H1 (cell line): ENCODE results near the gene SYNPO. TPM values are rescaled to one million over a fixed set of nuclear protein-coding genes. Genes with fewer than 3 reads are reported as not detected.

Experiments used
- CREB1 ChIP-seq: IDR thresholded peaks from 2 replicates; pipeline ENCODE4 v1.6.1; 2012; ENCODE audit warnings: inconsistent platforms
- PHF8 ChIP-seq: fragments of 200-600 bp; sonication (generic); conservative IDR thresholded peaks from 2 replicates; pipeline ENCODE4 v1.7.1; 2012; ENCODE audit warnings: low read depth, mild to moderate bottlenecking, inconsistent platforms, low read length, moderate library complexity
- SAP30 ChIP-seq: fragments of 300-600 bp; sonication (generic); IDR thresholded peaks from 2 replicates; pipeline ENCODE4 v1.7.1; 2012; ENCODE audit warnings: low read length, moderate library complexity, mild to moderate bottlenecking, inconsistent platforms; ENCODE audit not compliant: insufficient read depth, insufficient replicate concordance
- YY1 ChIP-seq: IDR thresholded peaks from 2 replicates; pipeline ENCODE4 v1.6.1; 2011; ENCODE audit warnings: low read depth, mild to moderate bottlenecking, low read length
- polyA plus RNA-seq, 7 experiments: library from polyadenylated mRNA; depleted of rRNA in 3 of 7; stranded (reverse) in 5 of 7; unstranded in 2 of 7; fragments of >200 nt in 5 of 7; fragments of 200-250 nt in 2 of 7; gene quantifications; 1 replicate in 5 of 7; 2 replicates in 1 of 7; 4 replicates in 1 of 7; pipeline versions ENCODE4 v1.2.1 to v1.2.3, GENCODE V29; 2011 to 2013; ENCODE audit warnings: missing spikeins in 2 of 7, mixed read lengths in 2 of 7
- total RNA-seq: library from RNA; stranded (reverse); fragmentation: NEBNext Ultra II Directional; extraction: Animal tissue kit (Norgen Biotek cat#: 25700); gene quantifications from 2 replicates; pipeline ENCODE4 v1.2.1, GENCODE V29; 2021
- TF ChIP-seq, protein P1 (sequence below), 3 experiments: IDR thresholded peaks; 1 replicate in 2 of 3; 2 replicates in 1 of 3; pipeline versions ENCODE4 v1.5.1 to v1.6.1; 2011; ENCODE audit warnings: low read length in 3 of 3, mild to moderate bottlenecking in 3 of 3, inconsistent platforms in 2 of 3, low read depth in 1 of 3, moderate library complexity in 1 of 3; ENCODE audit not compliant: insufficient read depth in 1 of 3; ENCODE audit errors: control extremely low read depth in 1 of 3
- TF ChIP-seq, protein P2 (sequence below): IDR thresholded peaks from 2 replicates; pipeline ENCODE4 v1.6.1; 2011; ENCODE audit warnings: low read depth, mild to moderate bottlenecking, low read length; ENCODE audit not compliant: insufficient read depth

SYNPO gene
- total and polyA plus RNA-seq, 2 of the 8 experiments (the other 6 are each of a cell fraction or from before 2014, with no cell fraction given) = 2.3 TPM

DNA sequence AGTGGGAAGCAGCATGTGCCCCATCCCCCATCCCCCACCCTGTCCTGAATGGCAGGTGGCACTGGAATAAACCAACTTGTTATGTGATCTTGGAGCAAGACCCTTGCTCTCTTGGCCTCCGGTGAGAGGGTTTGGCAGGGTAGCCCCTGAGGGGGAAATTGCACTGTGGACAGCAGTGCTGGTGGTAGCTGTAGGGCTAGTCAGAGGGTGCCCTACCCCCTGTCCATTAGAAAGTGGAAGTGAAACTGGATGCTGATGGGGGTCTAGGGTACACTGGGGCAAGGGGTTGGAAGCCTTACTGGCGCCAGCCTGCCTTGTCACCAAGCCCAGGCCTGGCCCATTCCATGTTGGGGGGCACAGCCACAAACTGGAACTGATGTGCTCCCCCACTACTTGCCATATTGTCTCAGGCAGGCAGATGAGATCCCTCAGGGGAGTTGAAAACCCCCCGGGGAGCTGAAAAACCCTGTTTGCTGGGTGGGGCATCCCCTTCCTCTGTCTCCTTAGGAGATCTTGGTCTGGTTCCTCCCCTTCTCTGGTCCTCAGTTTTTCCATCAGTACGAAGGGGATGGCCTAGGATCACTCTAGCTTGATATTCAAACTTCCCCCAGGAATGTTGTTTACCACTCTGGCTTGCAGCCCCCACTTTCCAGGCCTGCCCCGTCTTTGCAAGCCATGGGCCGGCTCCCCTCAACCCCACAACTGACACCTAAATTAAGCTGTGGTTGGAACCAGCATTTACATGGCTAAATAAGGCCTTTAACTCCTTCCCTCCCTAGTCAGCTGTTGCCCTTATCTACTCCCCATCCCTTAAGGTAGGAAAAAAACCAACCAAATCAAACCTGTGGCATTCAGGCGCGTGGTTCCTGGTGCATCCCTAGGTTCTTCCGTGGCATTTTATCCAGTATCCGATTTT lies 14.4 kb upstream of the SYNPO start (continued):
- TF ChIP-seq, protein P1, sequence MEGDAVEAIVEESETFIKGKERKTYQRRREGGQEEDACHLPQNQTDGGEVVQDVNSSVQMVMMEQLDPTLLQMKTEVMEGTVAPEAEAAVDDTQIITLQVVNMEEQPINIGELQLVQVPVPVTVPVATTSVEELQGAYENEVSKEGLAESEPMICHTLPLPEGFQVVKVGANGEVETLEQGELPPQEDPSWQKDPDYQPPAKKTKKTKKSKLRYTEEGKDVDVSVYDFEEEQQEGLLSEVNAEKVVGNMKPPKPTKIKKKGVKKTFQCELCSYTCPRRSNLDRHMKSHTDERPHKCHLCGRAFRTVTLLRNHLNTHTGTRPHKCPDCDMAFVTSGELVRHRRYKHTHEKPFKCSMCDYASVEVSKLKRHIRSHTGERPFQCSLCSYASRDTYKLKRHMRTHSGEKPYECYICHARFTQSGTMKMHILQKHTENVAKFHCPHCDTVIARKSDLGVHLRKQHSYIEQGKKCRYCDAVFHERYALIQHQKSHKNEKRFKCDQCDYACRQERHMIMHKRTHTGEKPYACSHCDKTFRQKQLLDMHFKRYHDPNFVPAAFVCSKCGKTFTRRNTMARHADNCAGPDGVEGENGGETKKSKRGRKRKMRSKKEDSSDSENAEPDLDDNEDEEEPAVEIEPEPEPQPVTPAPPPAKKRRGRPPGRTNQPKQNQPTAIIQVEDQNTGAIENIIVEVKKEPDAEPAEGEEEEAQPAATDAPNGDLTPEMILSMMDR (IDR thresholded peaks at IDR 0.05; ENCODE audit: control extremely low read depth in 1 of 3, insufficient read depth in 1 of 3, low read depth in 1 of 3, low read length in 3 of 3) = no peak
- TF ChIP-seq PHF8 (no peak), YY1 (no peak), CREB1 (no peak), SAP30 (no peak)
- TF ChIP-seq, protein P2, sequence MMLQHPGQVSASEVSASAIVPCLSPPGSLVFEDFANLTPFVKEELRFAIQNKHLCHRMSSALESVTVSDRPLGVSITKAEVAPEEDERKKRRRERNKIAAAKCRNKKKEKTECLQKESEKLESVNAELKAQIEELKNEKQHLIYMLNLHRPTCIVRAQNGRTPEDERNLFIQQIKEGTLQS = no peak
